Lung (tissue), 12 donors: ENCODE results near the gene RAB29. TPM values are rescaled to one million over a fixed set of nuclear protein-coding genes. Genes with fewer than 3 reads are reported as not detected.
A peak's percentile ranks its signal among the peaks of the same experiment; 100 is the strongest.

Experiments
- ATAC-seq: fragments of 200-7000 bp; cut with Tn5 transposase; one replicate; pipeline ENCODE4 v1.9.1; 2020; ENCODE audit warnings: moderate number of reproducible peaks; ENCODE audit not compliant: insufficient read depth, low FRiP score
- DNase-seq, 3 donors: peaks; one replicate each; pipeline ENCODE4 v3.0.0-alpha.2; 2013 to 2017
- H3K27ac ChIP-seq, 2 donors: one replicate each; pipeline ENCODE4 v1.5.1; 2013; ENCODE audit warnings: mild to moderate bottlenecking in 2 of 2, moderate library complexity in 2 of 2, control low read depth in 1 of 2, inconsistent platforms in 1 of 2, low read depth in 1 of 2, low read length in 1 of 2
- H3K27me3 ChIP-seq, 3 donors: one replicate each; pipeline ENCODE4 v1.5.1; 2013; ENCODE audit warnings: low read length in 2 of 3; ENCODE audit not compliant: control insufficient read depth in 3 of 3, insufficient read depth in 3 of 3
- H3K36me3 ChIP-seq, 4 donors: one replicate each; pipeline ENCODE4 v1.5.1; 2013; ENCODE audit warnings: low read length in 4 of 4, mild to moderate bottlenecking in 1 of 4, moderate library complexity in 1 of 4; ENCODE audit not compliant: control insufficient read depth in 4 of 4, insufficient read depth in 4 of 4
- H3K4me1 ChIP-seq, 5 donors: one replicate each; pipeline ENCODE4 v1.5.1; 2013; ENCODE audit warnings: low read length in 5 of 5, mild to moderate bottlenecking in 2 of 5, moderate library complexity in 1 of 5; ENCODE audit not compliant: control insufficient read depth in 5 of 5, insufficient read depth in 5 of 5
- H3K4me3 ChIP-seq: one replicate; pipeline ENCODE4 v1.5.1; 2013; ENCODE audit warnings: mild to moderate bottlenecking, control low read depth, moderate library complexity
- H3K9ac ChIP-seq, 2 donors: one replicate each; pipeline ENCODE4 v1.5.1; 2013; ENCODE audit warnings: low read length in 2 of 2, control low read depth in 1 of 2; ENCODE audit not compliant: insufficient read depth in 1 of 2
- H3K9me3 ChIP-seq, 4 donors: one replicate each; pipeline ENCODE4 v1.5.1; 2013; ENCODE audit warnings: low read length in 3 of 4, mild to moderate bottlenecking in 1 of 4, moderate library complexity in 1 of 4; ENCODE audit not compliant: control insufficient read depth in 4 of 4, insufficient read depth in 3 of 4
- CTCF ChIP-seq: IDR thresholded peaks from 2 replicates; pipeline ENCODE4 v1.5.1; 2012; ENCODE audit warnings: mild to moderate bottlenecking; ENCODE audit errors: control extremely low read depth, extremely low read depth
- WGBS, 2 donors: extraction: QIAGEN DNeasy Blood & Tissue Kit; methylation state at CpG; one replicate each; pipeline ENCODE4 v1.1.7; 2013; 5-methylcytosine and 5-hydroxymethylcytosine counted together
- polyA plus RNA-seq, 2 donors: library from polyadenylated mRNA; stranded (reverse); fragments of 200-250 nt; gene quantifications; one replicate each; pipeline ENCODE4 v1.2.1, GENCODE V29; 2013
- total RNA-seq, 2 donors: library from RNA; depleted of rRNA in 1 of 2; stranded (reverse); fragments of >200 nt in 1 of 2; gene quantifications; one replicate each; pipeline ENCODE4 v1.2.1, GENCODE V29; 2014 to 2021
- donor health status: control.
- donor health status: control.
- donor health status: Bipolar disorder and iron deficiency.
- donor health status: healthy.
- donor health status: DM: yes; HTN: yes; CAD: no.

RAB29 gene
- total and polyA plus RNA-seq, 4 donors, result 8.7 to 20.0 (median 15.5) TPM

GRCh38 chr1:205746757-205747412, 28.4 kb downstream of the RAB29 start:
- 62 to 78% methylated on average over 5 of the region's 5 CpGs for WGBS, 2 donors
- peak overlapping the region; percentile 40 for H3K27ac ChIP-seq
- H3K4me1 ChIP-seq, result peaks cover 3 to 36% (median 18%) of the 10 kb centered on the region in 5 donors
- no peak for TF ChIP-seq CTCF
- peak in 2 of 3 donors; percentile 33 to 44 for DNase-seq
- H3K27me3 ChIP-seq, result no peaks in the 10 kb centered on the region
- H3K9ac ChIP-seq, result peak overlapping the region in 1 of 2 donors; percentile 1
- peaks cover 0 to 6% (median 2%) of the 10 kb centered on the region in 4 donors for H3K36me3 ChIP-seq
- no peaks in the 10 kb centered on the region for H3K9me3 ChIP-seq
- no peak overlapping the region for H3K4me3 ChIP-seq
- ATAC-seq, result no peak

DNA sequence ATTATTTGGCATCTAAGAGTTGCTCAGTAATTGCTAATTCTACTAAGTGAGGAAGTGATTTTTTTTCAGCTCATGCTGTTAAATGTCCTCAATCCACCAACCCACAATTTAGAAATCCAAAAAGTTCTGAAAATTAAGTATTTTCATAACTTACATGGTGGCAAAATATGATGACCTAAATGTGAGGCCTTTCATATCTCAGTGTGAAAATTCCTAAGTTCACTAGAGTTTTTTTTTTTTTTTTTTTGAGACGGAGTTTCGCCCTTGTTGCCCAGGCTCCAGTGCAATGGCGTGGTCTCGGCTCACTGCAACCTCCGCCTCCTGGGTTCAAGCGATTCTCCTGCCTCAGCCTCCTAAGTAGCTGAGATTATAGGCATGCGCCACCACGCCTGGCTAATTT, 30.9 kb downstream of the RAB29 start:
- Histone ChIP-seq H3K4me3 (no peak overlapping the region), H3K4me1 (peaks cover 5 to 40% (median 22%) of the 10 kb centered on the region in 5 donors), H3K27me3 (no peaks in the 10 kb centered on the region), H3K9ac (no peak overlapping the region), H3K9me3 (no peaks in the 10 kb centered on the region), H3K36me3 (peaks cover 2 to 8% (median 6%) of the 10 kb centered on the region in 4 donors), H3K27ac (no peak overlapping the region)
- TF ChIP-seq CTCF, result no peak
- WGBS, 2 donors, result 99% methylated on average over 7 to 8 of the region's 8 CpGs
- no peak for DNase-seq
- ATAC-seq, result no peak

DNA sequence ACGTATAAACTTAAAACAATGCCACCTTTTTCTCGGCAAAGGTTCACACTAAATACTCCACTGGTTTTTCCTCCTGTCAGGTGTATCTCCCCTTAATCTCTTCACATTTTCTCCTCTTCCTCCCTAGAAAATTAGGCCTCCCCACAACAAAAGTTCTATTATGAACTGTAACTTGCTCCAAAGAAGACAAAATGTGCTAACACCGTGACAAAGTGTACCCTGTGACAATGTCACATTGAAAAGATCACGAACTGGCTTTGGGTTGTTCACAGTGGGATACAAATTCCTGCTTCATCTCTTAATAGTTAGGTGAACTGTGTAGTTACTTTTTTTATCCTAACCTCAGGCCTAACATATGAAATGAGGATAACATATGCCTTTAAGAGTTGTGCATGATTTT, 31.3 kb downstream of the RAB29 start:
- Histone ChIP-seq H3K36me3 (peaks cover 2 to 9% (median 7%) of the 10 kb centered on the region in 4 donors), H3K9me3 (no peaks in the 10 kb centered on the region), H3K27me3 (no peaks in the 10 kb centered on the region), H3K4me1 (peaks cover 6 to 40% (median 22%) of the 10 kb centered on the region in 5 donors), H3K4me3 (no peak overlapping the region), H3K9ac (no peak overlapping the region), H3K27ac (no peak overlapping the region)
- no peak for DNase-seq
- no peak for TF ChIP-seq CTCF
- WGBS, 2 donors, result 58 to 62% methylated on average over 4 of the region's 4 CpGs
- no peak for ATAC-seq
